SK-N-MC (cell line): Measurements from ENCODE around the gene IFIT2.

ENCODE experiments used
- EZH2 ChIP-seq: fragments of 200-600 bp; sonication (generic); IDR thresholded peaks from one replicate; pipeline ENCODE4 v1.6.1; 2017; ENCODE audit warnings: antibody characterized with exemption
- POLR2AphosphoS5 ChIP-seq: IDR thresholded peaks from 2 replicates; pipeline ENCODE4 v1.6.1; 2012; ENCODE audit warnings: mild to moderate bottlenecking, low read depth, low read length, borderline replicate concordance

DNA sequence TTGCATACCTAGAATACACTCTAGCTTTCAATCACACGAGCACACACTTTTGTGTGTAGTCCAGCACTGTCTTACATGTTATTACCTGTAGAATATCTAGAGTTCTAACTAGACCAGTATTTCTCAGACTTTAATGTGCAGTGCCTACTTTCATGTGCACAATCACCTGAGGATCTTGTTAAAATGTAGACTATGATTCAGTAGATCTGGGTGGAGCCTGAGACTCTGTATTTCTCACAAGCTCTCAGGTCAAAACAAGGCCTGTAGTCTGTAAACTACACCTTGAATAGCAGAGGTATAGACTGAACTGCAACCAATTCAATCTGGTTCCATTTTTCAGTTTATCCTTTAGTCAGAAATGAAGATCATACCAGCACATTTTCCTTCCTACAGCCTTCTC lies 11.1 kb downstream of the IFIT2 start:
- TF ChIP-seq EZH2 = no peak
- TF ChIP-seq POLR2AphosphoS5 = no peak
